ENCODE data around the gene SLC30A7. TPM values are rescaled to one million over a fixed set of nuclear protein-coding genes. Genes with fewer than 3 reads are reported as not detected.

Gene SLC30A7
- total RNA-seq, 2 donors from 2014 or later: 21.7 to 26.2 TPM

- Mint-ChIP-seq H3K36me3 (ENCODE audit: low read depth) (peaks cover 44% of the 10 kb centered on the region), H3K4me3 (no peak overlapping the region), H3K9me3 (peaks cover 9% of the 10 kb centered on the region), H3K4me1 (peaks cover 4% of the 10 kb centered on the region), H3K27me3 (ENCODE audit: insufficient read depth) (no peaks in the 10 kb centered on the region), H3K27ac (peak overlapping the region; percentile 1)
- Histone ChIP-seq H3K4me1 (ENCODE audit: control insufficient read depth, insufficient read depth, low read length) (no peaks in the 10 kb centered on the region), H3K27ac (ENCODE audit: low read depth, low read length) (no peak overlapping the region), H3K9me3 (ENCODE audit: control insufficient read depth, low read length) (peaks cover 15% of the 10 kb centered on the region), H3K27me3 (ENCODE audit: control insufficient read depth, insufficient read depth, low read length, poor library complexity, severe bottlenecking) (no peaks in the 10 kb centered on the region), H3K9ac (ENCODE audit: extremely low read depth, low read length, poor library complexity, severe bottlenecking) (no peak overlapping the region), H3K36me3 (ENCODE audit: control insufficient read depth, insufficient read depth, low read length) (peaks cover 85% of the 10 kb centered on the region), H3K4me3 (ENCODE audit: low read length) (no peak overlapping the region)
- no peak for DNase-seq
- 85 to 100% methylated on average over 1 of the region's 1 CpG for WGBS, 2 experiments (ENCODE audit: insufficient coverage in 1 of 2, insufficient read length in 1 of 2)
- TF ChIP-seq CTCF (conservative IDR thresholded peaks at IDR 0.05): no peak
Observed at GRCh38 chr1:100907887-100908286, 12.0 kb downstream of the SLC30A7 start.

GRCh38 chr1:100909018-100909417 lies 13.1 kb downstream of the SLC30A7 start:
- no peaks in the 10 kb centered on the region for H3K27me3 Mint-ChIP-seq (ENCODE audit: insufficient read depth)
- peaks cover 50% of the 10 kb centered on the region for H3K36me3 Mint-ChIP-seq (ENCODE audit: low read depth)
- H3K36me3 ChIP-seq (ENCODE audit: control insufficient read depth, insufficient read depth, low read length): peaks cover 87% of the 10 kb centered on the region
- H3K27ac Mint-ChIP-seq: no peak overlapping the region
- H3K9me3 ChIP-seq (ENCODE audit: control insufficient read depth, low read length): peaks cover 15% of the 10 kb centered on the region
- no peak overlapping the region for H3K4me3 ChIP-seq (ENCODE audit: low read length)
- DNase-seq: no peak
- H3K4me1 ChIP-seq (ENCODE audit: control insufficient read depth, insufficient read depth, low read length): no peaks in the 10 kb centered on the region
- no peak overlapping the region for H3K9ac ChIP-seq (ENCODE audit: extremely low read depth, low read length, poor library complexity, severe bottlenecking)
- H3K27ac ChIP-seq (ENCODE audit: low read depth, low read length): no peak overlapping the region
- H3K27me3 ChIP-seq (ENCODE audit: control insufficient read depth, insufficient read depth, low read length, poor library complexity, severe bottlenecking): no peaks in the 10 kb centered on the region
- peaks cover 4% of the 10 kb centered on the region for H3K4me1 Mint-ChIP-seq
- no peak overlapping the region for H3K4me3 Mint-ChIP-seq
- TF ChIP-seq CTCF (conservative IDR thresholded peaks at IDR 0.05): no peak
- peaks cover 9% of the 10 kb centered on the region for H3K9me3 Mint-ChIP-seq

GRCh38 chr1:100912019-100912418 lies 16.1 kb downstream of the SLC30A7 start:
- Histone ChIP-seq H3K27me3 (ENCODE audit: control insufficient read depth, insufficient read depth, low read length, poor library complexity, severe bottlenecking) (no peaks in the 10 kb centered on the region), H3K4me1 (ENCODE audit: control insufficient read depth, insufficient read depth, low read length) (no peaks in the 10 kb centered on the region), H3K27ac (ENCODE audit: low read depth, low read length) (no peak overlapping the region), H3K9ac (ENCODE audit: extremely low read depth, low read length, poor library complexity, severe bottlenecking) (no peak overlapping the region), H3K9me3 (ENCODE audit: control insufficient read depth, low read length) (no peaks in the 10 kb centered on the region), H3K4me3 (ENCODE audit: low read length) (no peak overlapping the region), H3K36me3 (ENCODE audit: control insufficient read depth, insufficient read depth, low read length) (peaks cover 84% of the 10 kb centered on the region)
- TF ChIP-seq CTCF (conservative IDR thresholded peaks at IDR 0.05): no peak
- peaks cover 4% of the 10 kb centered on the region for H3K4me1 Mint-ChIP-seq
- H3K4me3 Mint-ChIP-seq: no peak overlapping the region
- no peak for DNase-seq
- peaks cover 45% of the 10 kb centered on the region for H3K36me3 Mint-ChIP-seq (ENCODE audit: low read depth)
- H3K9me3 Mint-ChIP-seq: no peaks in the 10 kb centered on the region
- H3K27ac Mint-ChIP-seq: no peak overlapping the region
- H3K27me3 Mint-ChIP-seq (ENCODE audit: insufficient read depth): no peaks in the 10 kb centered on the region

All from endodermal cell (in vitro differentiated cells).